Medulla oblongata (tissue), 1 donor: Measurements from ENCODE around the gene IGSF9B.

Experiments used
- DNase-seq: peaks from one replicate; pipeline ENCODE4 v3.0.0-alpha.2; 2015; ENCODE audit errors: extremely low spot score

The IGSF9B gene

GRCh38 chr11:133919330-133920108 lies 37.2 kb downstream of the IGSF9B start:
- no peak for DNase-seq

DNA sequence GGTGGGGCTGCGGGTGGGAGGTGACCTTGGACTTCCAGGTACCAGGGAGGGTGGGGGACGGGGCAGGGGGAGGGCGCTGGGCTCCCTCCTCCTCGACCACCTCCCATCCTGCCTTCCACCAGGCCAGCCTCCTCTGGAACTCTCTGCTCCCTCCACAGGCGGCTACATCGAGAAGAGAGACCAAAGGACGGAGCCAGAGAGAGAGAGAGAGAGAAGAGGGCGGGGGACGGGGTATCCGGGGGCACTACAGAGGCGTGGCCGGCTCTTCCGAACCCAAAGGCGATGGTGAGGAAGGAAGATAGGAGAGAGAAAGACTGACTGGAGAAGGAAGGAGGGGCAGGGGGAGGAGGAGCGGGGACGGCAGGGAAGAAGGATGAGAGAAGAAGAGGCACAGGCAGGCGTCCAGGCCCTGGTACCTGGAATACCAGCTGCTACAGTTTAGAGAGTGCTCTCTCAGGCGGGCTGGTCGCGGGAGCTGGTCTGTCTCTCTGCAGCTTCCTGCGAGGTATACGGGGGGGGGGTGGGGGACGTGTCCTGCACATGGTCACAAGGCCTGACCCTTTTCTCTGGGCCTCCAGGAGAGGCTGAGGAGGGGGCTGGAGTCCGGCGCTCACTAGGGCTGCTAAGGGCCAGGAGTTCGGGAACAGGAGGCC lies 38.0 kb downstream of the IGSF9B start:
- DNase-seq = no peak

GRCh38 chr11:133917921-133918607 lies 38.7 kb downstream of the IGSF9B start:
- DNase-seq = no peak

DNA sequence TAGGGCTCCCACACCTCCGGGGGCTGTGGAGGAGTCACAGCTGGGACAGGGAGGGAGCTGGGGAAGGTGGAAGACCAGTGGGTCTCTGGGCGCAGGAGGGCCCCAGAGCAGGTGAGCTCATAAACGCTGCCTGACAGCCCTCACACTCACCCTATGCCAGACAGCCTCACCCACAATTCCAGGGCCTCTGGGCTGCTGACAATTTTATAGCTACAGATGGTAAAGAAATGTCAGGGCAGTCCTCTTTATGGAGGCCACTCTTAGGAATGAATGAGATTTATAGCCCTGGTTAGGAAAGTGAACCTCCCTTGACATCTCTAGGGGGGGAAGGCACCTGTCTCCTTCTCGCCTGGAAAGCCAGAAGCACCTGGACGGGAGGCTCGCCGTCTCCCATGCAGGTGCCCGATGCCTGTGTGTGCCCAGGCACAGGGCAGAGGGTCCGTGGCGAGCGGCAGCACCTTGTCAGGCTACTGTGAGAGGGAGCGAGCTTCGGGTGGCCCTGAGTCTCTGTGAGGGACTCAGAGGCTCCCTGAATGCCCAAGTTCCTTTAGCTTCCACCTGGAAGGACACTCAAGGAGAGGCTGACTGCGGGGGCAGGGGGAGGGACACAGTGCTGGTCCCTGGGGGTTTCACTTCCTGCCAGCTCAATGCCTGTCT lies 39.9 kb downstream of the IGSF9B start:
- DNase-seq = no peak

DNA sequence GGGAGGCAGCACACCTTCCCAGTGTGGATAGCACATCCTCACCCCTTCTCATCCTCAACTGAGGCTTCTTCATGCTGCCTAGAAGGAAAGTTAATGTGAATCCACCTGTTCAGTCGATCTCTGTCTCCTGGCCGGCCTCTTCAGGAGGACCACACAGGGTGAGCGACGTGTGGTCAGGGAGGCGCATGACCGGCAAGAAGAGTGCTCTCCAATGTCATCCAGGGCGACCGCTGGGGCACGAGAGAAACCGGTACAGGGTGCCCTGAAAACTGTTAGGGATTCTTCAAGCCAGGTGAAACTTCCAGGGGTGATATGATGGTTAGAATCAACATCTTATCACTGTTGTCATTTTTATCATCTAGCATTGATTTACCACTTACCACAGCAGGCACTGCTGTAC lies 43.0 kb downstream of the IGSF9B start:
- no peak for DNase-seq

GRCh38 chr11:133911171-133911570 lies 45.6 kb downstream of the IGSF9B start:
- DNase-seq = no peak

- DNase-seq = no peak
Measured at GRCh38 chr11:133910101-133910500, 46.7 kb downstream of the IGSF9B start.

GRCh38 chr11:133908827-133909226 lies 47.9 kb downstream of the IGSF9B start:
- no peak for DNase-seq

DNA sequence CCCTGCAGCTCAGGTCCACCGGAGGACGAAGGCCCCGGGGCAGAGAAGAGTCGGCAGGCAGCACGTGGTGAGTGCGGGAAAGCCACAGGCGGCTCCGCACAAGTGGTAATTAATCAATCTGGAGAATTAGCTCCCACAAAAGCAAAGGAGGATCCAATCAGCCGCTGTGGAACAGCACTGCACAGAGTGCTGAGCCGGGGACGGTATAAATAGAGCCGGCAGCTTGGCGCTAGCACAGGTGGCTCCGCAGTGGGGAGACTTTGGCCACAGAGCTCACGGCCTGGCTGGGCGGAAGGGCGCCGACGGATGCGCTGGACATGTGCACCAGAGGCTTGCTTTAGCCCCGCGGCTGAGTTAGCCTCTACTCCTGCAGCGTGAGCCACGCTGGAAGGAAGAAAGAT lies 48.9 kb downstream of the IGSF9B start:
- DNase-seq = no peak

DNA sequence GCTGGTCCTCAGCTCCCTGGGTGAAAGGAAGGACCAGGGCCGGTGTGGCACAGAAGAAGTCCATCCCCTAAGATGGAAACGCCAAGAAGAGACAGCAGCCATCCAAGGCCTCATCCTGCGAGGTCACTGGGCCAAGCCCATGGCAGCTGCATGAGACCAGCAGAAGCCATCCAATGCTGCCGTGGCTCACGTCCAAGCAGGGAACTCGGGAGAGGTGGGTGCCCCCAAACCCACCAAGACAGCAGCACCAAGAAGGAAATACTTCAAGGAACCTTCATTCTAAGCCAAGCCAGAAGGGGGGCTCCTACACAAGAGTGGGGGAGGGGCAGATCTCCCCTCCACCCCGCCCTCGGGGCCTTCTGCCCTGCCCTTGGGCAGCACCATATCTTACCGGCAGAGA lies 49.6 kb downstream of the IGSF9B start:
- no peak for DNase-seq

DNA sequence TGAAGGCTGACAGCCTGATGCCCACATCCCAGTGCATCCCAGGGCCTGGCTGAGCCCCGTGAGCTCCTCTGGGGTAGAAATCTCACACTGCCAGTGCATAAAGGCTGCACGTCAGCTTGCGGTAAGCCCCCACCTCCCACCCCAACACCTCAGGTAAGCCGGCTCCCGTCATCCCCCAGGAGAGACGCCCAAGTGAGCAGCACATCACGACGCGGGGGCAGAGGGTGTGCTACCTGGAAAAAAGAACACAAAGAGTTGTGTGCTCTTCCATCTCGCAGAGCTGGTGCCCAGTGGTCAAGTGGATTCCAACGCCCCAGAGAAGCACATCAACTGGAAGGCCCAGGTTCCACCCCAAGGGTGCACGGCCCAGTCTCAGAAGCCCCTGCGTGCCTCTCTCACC lies 50.0 kb downstream of the IGSF9B start:
- no peak for DNase-seq

DNA sequence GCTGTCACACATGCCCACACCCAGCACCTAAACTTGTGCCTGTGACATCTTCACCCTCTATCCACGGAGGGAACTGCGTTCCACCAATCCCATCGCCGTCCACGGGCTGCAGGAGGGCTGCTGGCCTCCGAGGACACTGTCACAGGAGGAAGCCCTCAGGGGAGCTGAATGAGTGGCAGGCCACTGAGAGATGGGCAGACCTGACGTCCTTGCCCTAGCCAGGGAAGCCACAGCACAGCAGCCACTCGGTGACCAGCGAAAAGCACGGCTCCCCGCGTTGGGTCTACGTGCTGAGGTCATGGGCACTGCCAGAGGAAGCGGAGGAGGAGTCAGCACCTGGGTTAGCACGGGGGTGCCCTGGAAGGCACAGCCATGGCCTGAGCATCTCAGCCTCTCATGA lies 50.5 kb downstream of the IGSF9B start:
- DNase-seq = no peak

DNA sequence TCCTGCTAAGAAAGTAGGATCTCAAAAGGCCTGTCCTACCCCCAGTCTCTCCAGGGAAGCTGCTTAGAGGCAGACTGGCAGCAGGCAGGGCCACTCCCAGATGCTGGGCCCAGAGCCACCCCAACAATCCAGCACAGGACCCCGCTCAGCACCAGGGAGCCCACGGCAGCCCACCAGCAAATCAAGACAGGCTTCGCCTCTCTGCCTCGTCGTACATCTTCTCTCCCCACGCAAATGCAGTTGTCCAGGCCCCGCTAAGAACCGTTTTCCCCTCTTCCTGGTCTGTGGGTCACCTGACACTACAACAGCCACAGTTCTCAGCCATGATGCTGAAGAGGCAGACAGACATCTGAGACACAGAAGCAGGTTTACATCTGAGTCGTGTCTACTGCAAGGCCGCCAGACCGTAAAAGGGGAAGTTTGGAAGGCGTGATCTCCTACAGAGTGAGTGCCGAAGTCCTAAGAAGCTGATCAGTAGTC lies 51.1 kb downstream of the IGSF9B start:
- no peak for DNase-seq

- no peak for DNase-seq
Measured at GRCh38 chr11:133904818-133905515, 51.8 kb downstream of the IGSF9B start.

DNA sequence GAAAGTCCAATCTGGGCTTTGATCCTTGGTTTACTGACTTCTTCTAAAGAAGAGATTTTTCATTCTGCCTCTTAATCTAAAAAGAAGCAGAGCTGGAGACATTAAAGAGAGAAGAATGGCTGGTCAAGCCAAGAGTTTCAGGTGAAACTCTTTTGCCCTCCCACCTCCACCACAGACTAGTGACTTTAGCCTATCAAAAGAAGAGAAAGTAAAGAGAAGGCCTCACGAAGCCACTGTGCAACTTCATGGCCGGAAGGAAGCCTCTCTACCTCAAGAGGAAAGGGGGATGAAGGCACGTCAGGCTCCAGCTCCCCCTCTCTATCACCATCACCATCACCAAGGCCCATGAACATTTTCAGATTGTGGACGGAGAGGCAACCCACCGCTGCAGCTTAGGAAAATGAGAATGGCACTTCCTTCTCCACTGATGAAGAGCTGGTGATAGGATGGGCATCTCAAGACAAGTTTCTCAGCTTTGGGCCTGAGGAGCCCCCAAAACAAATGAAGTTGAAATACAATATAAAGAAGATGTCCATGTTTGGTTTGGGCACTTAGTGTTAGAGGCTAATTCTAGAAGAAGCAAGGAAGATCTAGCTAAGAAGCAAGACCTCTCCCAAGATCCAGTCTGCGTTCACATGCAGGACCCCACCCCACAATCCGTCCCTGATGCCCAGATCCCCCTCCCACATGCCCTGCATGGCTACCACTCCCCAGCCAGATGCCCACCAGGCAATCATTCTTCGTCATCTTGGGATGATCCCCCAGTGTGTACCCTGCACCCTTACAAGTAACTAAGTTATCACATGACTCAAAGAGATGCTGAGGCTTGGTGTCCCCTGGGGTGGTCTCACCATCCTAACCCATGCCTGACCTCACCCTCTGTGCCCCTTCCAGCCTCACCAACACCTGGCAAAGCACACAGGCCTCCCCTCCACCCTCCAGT lies 52.6 kb downstream of the IGSF9B start:
- no peak for DNase-seq

GRCh38 chr11:133903056-133903455 lies 53.7 kb downstream of the IGSF9B start:
- DNase-seq = no peak

- DNase-seq = no peak
Measured at GRCh38 chr11:133902506-133902905, 54.3 kb downstream of the IGSF9B start.

DNA sequence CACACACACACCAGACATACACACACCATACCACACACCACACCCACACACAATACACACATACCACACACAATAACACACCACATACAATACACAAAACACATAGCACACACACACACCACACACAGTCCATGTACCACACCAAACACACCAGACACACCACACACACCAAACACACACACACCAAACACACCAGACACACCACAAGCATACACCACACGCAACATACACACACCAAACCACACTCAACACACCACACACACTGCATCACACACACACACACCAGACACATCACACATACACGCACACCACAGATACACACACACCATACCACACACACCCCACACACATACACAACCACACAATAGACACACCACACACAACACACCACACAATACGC lies 54.8 kb downstream of the IGSF9B start:
- DNase-seq = no peak

GRCh38 chr11:133901316-133901715 lies 55.5 kb downstream of the IGSF9B start:
- DNase-seq = no peak
